A172 (cell line): Measurements from ENCODE around the gene SLX9. TPM values are rescaled to one million over a fixed set of nuclear protein-coding genes. Genes with fewer than 3 reads are reported as not detected.
"Not testable (repeated sequence)": the region's sequence is repeated elsewhere in the genome, so short reads cannot be mapped to it uniquely, and the experiment has no call there.

Experiments used
- DNase-seq: peaks from one replicate; pipeline ENCODE4 v3.0.0-alpha.2; 2015; ENCODE audit warnings: low spot score
- total RNA-seq: library from RNA; depleted of rRNA; stranded (reverse); fragments of >200 nt; shearing (Covaris generic); gene quantifications from 2 replicates; pipeline ENCODE4 v1.2.3, GENCODE V29; 2014

The SLX9 gene
- total RNA-seq, 1 experiment from 2014 or later, result 42.6 TPM

DNA sequence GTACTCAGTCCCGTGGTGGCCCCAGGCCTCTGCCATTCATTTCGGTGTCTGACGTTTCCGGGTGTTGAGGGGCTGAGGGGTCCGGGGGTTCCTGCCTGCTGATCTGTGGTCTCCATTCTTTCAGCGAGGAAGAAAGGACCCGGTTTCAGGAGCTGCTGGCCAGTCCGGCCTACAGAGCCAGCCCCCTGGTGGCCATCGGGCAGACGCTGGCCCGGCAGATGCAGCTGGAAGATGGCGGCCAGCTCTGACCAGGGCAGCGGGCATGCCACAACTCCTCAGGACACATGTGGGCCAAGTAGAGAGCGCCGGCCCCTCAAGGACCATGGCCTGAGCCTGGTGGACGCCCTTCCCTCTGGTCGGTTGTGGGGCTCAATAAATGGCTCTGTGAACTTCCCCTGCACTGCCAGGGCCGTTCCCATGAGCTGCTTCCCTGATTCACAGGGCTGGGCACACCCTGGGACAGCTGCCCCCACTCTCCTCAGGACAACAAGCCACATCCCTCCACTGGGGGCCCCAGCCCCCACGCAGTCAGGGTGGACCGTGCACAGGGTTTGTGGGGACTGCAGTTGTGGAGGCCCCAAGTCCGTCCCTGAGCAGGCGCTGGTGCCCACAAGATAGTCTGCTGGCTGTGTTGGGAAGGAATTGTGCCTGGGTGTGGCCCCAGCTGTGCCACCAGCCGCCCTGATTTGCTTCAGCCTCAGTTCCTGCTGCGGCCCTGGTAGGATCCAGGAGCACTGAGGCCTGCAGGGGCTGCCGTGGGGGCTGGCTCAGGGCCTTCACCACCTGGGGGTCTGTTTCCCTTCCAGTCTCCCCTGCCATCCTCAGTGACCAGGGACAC is 36.9 kb downstream of the SLX9 start:
- DNase-seq, result not testable (repeated sequence)

GRCh38 chr21:44977616-44978340 is 37.9 kb downstream of the SLX9 start:
- no peak for DNase-seq

DNA sequence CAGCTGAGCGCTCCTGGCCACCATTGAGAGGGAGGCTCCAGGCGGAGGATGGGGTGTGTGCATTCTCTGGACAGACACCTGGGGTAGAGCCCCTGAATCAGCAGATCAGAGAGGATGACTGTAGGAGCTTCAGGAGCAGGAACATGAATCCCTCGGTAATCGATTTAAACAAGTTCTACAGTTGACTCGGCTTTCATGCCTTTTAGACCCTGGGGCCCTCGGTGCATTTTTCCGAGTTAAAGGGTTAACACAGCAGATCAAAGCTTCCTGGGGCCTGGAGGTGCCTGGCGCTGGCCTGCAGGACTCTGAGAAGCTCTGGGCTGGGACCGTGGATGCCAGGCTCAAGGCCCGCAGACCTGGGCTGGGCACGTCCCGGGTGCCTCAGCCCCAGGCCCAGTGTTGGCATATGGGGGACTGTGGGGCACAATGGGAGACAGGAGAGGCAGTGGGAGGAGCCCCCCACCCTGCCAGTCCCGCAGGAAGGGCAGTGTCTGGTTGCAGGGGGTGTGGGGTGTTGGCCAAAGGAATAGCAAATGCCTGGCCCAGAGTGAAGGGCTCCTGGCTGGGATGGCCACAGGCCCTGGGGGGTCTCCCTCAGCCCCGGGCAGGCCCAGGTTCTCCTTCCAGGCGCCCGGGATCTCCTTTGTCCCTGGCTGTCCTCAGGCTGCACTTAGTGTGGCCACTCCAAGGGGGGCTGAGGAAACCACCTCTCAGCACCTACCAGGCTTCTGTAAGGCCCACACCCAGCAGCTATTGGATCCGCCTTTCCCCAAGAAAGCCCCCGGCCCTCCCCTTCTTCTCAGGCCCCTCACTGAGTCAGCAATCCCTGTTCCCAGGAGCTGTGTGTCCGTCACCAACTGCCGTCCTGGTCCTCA is 40.1 kb downstream of the SLX9 start:
- DNase-seq, result no peak

DNA sequence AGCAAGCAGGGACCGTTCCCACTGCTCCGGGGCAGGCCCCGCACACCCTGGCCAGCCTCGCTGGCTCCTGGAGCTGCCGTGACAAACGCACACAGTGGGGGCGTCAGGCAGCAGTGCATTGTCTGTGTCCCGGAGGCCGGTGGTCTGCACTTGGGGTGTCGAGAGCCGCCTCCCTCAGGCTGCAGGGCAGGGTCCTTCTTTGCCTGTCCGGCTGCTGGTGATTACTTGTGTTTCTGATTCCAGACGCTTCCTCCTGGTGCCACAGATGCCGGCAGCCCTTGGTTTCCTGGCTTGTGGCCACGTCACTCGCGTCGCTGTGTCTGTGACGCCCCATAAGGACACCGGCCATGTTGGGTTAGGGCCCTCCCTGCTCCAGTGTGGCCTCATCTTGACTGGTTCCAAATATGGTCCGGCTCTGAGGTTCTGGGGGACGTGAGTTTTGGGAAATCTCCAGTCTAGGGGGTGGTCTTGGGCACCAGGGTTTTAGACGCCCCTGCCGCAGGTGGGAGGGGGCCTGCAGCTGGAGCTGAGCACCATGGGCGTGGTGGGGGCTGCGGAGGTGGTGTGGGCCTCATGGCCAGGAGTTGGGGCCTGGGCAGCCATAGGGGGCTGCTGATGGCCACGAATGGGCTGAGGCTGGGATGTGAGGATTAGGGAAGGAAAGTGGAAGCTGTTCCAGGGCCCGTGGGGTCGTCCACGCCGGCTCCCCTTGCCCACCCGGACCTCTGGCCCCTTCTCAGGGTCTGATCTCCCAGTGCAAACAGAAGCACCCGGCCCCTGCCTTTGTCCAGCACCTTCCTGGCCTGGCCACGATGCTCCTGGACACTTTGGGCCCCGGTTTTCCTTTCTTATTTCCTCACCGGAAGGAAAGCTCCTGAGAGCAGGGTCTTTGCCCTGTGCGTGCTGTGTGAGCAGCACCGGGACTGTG is 41.0 kb downstream of the SLX9 start:
- DNase-seq, result no peak

DNA sequence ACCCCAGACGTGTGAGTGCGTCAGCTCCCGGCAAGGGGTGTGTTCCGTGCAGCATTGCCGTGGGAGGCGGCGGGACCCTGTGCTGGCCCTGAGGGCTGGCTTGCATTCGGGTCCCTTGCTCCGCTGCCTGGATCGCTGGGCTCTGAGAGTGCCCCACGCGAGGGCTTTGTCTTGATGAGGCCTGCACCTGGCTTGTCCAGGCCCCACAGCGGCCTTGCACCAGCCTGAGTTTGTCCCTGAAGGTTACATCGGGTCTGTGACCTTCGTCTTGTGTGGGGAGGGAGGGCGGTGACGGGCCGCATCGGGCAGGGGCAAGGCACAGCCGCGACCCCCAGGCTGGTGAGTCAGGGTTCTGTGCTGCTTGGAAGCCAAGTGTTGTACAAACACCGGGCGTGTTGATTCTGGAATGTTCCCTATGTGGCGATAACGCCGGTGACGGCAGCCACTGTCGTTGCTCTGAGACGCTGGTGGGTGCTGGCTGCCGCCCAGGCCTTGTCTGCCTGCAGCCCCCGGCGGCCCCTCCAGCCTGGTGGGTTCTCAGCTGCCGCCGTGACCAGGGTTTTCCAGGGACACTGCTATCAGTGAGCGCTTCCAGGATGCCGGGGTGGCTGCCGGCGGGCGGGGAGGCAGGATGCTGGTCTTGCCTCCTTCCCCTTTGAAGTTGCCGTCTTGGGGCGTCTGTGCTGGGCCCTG is 42.9 kb downstream of the SLX9 start:
- no peak for DNase-seq

- no peak for DNase-seq
Observed at GRCh38 chr21:44983421-44984206, 43.8 kb downstream of the SLX9 start.

- no peak for DNase-seq
Observed at GRCh38 chr21:44984428-44984791, 44.6 kb downstream of the SLX9 start.

DNA sequence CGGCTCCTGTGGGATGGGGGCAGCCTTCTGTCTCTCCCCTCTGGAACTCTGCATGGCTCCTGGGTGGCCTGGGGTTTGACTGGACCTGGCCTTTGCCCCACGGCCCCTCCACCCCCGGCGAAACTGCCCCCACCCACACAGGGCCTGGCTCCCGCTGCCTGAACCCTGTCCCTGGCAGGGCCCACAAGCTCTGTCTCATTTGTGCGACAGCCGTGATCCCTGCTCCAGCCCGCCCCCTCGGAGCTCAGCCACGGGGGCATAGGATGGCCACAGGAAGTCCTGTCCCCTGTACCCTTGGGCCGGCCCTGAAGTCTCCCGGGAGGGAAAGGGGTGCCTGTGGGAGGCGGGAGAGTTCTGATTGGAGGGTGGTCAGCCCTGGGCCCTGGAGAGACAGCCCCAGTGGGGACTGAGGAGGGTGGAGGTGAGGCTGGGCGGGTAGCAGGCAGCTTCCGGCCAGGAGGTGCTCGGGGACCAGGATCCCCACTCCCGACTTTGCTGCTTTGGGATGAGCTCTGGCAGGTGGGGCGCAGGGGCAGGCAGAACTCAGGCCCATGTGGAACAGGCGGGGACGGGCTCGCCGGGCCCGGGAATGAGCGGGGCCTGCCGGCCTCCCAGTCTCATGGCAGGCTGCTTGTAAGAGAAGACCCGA is 45.1 kb downstream of the SLX9 start:
- DNase-seq, result no peak

DNA sequence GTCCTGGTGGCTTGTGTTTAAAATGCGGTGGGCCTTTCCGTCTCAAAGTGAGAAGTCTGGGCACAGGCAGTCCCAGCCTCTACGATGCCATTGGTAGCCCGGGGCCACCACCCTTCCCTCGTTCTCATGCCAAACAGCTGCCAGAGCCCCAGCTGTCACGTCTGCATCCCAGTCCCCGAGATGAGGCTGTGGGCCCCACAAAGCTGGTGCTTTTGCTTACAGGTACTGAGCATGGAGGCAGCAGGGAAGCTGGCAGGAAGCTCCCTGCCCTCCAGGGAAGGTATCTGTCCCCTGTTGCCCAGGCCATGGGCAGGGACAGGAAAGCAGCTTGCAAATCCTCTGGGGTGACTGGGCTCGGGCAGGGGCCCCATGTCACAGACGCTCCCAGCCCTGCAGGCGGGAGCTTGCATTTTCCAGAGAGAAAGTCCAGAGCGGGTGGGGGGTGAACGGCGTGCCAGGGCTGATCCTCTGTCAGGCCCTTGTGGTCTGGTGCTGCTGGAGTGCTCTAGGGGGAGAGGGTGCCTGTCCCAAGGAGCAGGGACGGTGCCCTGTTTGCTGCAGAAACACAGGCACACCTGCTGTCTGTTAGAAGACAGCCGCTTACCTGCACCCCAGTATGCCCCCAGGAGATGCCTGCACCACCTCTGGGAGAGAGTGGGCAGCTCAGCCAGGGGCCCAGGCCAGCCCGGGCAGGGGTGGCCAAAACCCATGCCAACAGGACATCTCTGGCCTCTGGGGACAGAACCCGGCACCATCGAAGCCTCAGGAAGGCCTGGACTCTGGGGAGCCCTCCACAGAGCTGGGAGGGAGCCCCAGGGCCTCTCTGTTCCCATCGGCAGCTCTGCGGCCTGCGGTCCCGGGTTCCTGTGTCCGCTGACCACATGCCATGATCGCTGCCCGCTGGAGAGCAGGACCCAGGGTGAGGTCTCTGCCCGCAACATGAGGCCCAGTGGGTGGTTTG is 45.9 kb downstream of the SLX9 start:
- DNase-seq, result no peak

DNA sequence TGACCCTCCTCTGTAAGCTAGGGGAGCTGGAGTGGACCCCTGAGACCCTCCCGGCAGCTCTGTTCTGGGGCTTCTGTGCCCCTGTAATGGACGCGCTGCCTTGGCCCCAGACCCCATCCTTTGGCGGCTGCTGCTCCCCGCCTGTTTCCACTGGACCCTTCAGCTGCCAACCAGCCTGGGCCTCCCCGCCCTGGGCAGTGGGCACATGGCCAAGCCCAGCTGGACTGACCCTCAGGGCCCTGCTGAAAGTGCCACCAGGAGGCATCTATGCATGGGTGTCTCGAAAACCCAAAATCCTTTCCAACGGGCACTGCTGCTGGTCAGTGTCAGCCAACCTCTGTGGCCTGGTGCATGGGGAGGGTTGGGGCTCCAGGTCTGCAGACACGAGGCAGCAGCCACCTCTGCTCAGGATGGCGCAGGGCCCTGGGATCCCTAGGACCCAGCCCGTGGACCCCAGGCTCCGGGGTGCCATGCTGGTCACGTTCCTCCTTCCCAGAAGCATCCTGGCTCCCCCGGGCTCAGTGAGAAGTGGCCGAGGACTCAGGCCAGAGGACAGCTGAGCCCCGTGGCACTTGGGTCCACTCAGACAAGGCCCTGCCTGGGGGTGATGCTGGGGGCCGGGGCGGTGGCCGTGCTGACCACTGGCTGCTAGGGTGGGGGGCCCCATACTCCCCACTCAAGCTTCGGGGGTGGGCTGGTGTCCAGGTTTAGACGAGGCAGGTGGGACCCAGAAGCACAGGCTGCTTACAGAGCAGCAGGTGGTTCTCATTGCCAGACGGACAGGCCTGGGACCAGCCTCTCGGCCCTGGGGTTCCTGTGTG is 46.9 kb downstream of the SLX9 start:
- no peak for DNase-seq

DNA sequence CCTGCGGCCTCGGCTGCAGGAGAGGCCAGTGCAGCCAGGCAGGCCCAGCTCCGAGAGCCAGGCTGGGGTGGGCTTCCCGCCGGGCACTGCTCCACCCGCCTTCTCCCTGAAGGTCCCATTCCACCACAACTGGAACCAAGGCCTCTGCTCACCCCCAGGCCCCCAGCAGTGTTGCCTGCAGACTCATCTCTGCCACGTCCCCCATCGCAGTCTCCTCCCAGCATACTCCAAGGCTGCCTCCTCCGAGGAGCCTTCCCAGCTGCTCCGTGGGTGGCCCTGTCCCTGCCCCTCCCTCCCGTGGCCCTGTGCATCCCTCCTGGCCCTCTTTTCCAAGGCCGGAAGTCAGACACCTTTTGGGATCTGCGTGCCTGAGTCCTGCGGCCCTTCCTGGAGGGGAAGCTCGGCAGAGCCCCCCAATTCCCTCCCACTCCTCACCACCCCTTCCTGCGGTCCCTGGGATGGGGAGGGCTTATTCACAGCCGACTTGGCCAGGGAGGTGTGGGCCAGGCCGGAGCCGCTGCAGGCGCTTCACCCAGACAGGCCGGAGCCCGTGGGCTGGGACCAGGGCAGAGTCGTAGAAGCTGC is 47.6 kb downstream of the SLX9 start:
- no peak for DNase-seq

GRCh38 chr21:44987886-44988606 is 48.2 kb downstream of the SLX9 start:
- DNase-seq, result no peak

DNA sequence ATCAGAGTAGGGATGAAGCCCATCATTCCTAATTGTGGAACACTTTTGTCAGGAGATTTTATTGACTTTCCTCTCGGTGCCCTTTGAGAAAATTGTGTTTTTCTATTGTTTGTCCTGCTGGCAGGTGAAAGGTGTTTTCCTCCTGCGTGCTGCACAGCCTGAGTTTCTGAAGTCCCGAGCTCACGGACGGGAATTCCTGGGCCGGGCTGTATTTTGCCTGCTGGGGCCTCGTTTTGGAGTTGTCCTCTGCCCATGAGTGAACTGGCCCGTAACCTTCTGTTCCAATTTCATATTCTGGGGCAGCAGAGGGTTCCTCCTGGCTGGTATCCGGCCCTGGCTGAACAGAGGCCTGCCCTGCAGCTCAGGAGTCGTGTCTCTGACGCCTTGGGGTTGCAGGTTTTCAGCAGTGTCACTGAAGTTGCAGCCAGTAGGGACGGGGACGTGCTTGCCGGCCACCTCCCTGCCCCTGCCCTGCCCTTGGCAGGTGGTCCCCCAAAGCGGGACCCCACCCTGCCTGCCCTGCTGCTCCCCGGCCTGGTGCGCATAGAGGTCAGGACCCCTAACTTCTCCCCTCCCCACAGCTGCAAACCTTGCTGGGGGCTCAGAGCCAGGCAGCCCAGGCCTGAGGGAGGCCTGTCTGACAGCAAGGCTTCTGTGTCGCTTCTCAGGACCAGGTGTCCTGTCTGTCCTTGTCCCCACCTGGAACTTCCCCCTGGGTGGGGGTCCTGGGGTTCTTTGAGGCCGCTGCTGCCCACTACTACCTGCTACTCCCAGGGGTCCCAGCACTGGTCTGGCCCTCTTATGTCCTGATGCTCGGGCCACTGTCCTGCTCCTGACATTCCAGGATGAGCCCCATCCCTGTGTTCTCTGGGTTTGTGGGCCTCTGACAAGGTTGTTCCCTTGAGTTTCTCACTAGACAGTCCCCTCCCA is 49.0 kb downstream of the SLX9 start:
- no peak for DNase-seq

- DNase-seq, result peak; percentile 41
Observed at GRCh38 chr21:44989537-44989886, 49.7 kb downstream of the SLX9 start.
